Right renal pelvis (tissue), 4 donors: ENCODE data around the gene SLC6A5. TPM values are rescaled to one million over a fixed set of nuclear protein-coding genes. Genes with fewer than 3 reads are reported as not detected.
"Not testable (repeated sequence)": the region's sequence is repeated elsewhere in the genome, so short reads cannot be mapped to it uniquely, and the experiment has no call there.

Experiments
- DNase-seq, 4 donors: peaks; one replicate each; pipeline ENCODE4 v3.0.0-alpha.2; 2013; ENCODE audit warnings: low read depth in 4 of 4, low spot score in 3 of 4, missing footprints in 1 of 4
- polyA plus RNA-seq, 4 donors: library from polyadenylated mRNA; unstranded; fragments of 120-200 nt; gene quantifications; one replicate each; pipeline ENCODE4 v1.2.1, GENCODE V29; 2013; ENCODE audit not compliant: insufficient read length in 4 of 4

The SLC6A5 gene
- under 1 TPM; 0.13 to 0.14 (median 0.13) TPM for polyA plus RNA-seq

GRCh38 chr11:20599221-20600019 is at the start of gene SLC6A5:
Gene SLC6A5, plus strand, starts transcription at chr11:20599608. Its CDS starts 65 bp downstream, at chr11:20599673.
- peak; percentile 63 to 80 (median 68) for DNase-seq

- DNase-seq = no peak
Measured at GRCh38 chr11:20551096-20551495, 48.3 kb upstream of the SLC6A5 start.

GRCh38 chr11:20555783-20556182 is 43.6 kb upstream of the SLC6A5 start:
- DNase-seq = no peak

- DNase-seq = not testable (repeated sequence)
Measured at GRCh38 chr11:20556396-20556795, 43.0 kb upstream of the SLC6A5 start.

DNA sequence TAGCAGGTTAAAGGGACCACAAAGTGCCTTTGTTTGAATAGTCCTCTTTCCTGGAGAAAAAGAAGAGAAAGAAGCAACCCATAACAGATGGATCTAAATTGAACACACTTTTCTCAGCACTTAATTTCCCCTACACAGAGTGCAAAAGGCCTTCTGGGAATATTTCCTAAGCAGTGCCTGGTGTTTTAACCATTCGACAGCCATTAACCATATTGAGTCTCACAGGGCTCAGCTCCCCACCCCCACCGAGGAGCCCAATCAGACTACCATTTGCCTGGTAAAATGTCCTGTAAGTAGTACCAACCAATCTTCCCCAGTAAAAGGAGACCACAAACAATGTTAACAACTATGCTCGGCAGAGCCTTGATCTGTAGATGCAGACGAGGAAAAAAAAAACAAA is 40.7 kb upstream of the SLC6A5 start:
- DNase-seq = no peak

DNA sequence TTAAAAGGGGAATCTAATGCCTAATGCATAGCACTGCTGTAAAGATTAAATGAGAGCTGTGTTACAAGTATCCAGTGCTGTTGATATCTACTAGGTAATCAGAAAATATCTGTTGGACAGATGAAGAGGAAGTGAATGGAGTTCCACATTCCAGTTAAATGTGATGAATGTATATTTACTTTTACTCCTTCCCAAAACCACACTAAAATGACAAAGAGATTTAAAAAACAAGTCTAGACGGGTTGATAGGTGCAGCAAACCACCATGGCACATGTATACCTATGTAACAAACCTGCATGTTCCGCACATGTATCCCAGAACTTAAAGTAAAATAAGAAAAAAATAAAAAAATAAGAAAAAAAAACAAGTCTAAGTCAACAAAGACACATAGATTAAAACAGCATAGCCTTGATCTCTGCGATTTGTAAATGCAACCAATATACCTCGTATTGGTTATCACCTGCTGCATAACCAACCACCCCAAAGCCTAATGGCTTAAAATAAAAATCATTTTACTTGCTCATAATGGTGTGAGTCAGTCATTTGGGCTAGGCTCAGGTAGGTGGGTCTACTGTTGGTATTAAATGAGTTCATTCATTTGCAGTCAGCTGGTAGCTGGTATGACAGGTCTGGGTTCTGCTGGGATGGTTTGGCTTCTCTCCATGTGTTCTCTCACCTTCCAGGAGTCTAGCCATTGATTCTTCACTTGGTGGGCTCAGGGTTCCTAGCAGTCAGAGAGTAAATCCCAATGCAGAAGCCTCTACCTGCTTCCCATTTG is 39.7 kb upstream of the SLC6A5 start:
- DNase-seq = no peak

DNA sequence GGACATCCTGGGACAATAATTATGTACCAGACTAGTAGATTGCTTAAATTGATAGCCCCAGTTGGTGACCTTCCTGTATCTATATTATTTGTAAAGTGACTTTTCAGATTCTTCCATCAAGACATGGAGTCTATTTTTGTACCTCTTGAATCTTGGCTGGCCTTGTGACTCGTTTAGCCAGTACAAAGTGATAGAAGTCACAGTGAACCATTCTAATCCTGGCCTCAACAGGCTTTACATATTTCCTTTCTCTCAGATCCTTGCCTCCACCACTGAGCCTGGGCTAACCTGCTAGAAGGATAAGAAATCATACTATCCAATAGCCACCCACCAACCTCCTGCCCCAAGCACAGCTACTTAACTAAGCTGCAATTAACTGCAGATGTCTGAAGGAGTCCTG is 37.5 kb upstream of the SLC6A5 start:
- no peak for DNase-seq

GRCh38 chr11:20563866-20564265 is 35.5 kb upstream of the SLC6A5 start:
- no peak for DNase-seq

- DNase-seq = no peak
Measured at GRCh38 chr11:20564846-20565635, 34.4 kb upstream of the SLC6A5 start.

GRCh38 chr11:20566115-20566514 is 33.3 kb upstream of the SLC6A5 start:
- DNase-seq = not testable (repeated sequence)

- DNase-seq = no peak
Measured at GRCh38 chr11:20566591-20567434, 32.6 kb upstream of the SLC6A5 start.

DNA sequence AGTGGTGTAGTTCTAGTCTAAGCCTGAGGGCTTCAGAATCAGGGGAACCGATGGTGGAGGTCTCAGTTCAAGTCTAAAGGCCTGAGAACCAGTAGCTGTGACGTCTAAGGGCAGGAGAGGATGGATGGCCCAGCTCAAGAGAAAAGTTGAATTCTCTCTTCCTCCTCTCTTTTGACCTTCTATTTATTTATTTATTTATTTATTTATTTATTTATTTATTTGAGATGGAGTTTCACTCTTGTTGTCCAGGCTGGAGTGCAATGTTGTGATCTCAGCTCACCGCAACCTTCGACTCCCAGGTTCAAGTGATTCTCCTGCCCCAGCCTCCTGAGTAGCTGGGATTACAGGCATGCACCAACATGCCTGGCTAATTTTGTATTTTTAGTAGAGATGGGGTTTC is 19.7 kb upstream of the SLC6A5 start:
- DNase-seq = not testable (repeated sequence)

DNA sequence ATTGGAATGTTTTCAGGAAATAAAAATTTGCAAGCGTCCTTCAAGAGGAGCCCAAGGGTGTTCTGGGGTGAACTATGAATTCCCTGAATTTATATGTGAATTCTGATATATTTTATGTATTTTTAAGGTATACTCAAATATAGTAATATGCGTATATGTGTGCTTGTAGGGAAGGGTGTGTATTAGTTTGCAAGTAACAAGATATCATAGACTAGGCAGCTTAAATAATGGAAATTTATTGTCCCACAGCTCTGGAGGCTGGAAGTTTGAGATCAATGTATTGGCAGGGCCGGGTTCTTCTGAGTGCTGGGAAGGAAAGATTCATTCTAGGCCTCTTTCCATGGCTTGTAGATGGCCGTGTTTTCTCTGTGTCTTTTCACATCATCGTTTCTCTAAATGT is 16.2 kb upstream of the SLC6A5 start:
- DNase-seq = no peak

DNA sequence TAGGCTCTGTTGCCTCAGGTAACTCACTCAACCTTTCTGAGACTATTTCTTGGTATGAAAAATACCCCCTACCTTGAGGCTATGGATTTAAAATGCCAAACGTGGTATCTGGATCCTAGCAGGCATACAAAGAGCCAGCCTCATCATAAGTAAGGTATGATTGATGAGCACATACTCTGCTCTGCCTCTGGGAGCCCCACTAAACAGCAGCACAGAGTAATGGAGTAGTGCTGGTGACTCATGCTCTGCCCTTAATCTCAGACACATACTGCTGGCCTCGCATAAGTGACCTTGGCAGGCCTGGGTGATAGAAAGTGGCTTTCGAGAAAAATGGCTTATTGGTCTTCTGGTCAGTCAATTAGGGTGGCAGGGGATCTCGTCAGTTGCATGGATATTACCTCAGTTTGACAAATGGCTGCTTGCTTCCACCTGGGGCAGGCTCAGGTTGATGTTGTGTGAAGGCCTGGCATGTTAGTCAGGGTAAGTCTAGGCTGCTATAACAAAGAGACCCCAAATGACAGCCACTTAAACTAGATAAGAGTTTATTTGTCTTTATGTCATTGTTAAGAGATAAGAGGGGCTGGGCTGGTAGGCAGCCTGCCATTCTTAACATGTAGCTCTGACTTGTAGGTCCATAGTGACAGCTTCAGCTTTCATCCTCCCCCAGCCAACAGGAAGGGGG is 15.2 kb upstream of the SLC6A5 start:
- no peak for DNase-seq

DNA sequence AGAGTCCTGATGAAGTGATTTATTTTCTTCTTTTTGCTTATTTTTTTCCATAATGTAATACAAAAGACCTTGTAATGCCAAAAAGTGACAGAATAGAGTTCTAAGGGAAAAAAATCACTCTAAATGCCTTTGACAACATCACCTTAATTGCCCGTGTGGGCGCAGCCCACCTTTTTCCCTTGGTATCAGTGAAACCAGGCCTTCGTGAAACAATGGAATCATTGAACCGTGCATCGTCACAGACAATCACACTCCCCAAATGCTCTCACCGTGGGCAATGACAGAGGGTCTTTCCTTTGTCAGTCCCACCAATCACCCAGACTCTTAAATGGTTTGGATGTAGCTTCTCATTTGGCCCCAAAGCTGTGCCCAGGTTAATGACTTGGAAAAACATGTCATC is 9.6 kb upstream of the SLC6A5 start:
- DNase-seq = no peak

DNA sequence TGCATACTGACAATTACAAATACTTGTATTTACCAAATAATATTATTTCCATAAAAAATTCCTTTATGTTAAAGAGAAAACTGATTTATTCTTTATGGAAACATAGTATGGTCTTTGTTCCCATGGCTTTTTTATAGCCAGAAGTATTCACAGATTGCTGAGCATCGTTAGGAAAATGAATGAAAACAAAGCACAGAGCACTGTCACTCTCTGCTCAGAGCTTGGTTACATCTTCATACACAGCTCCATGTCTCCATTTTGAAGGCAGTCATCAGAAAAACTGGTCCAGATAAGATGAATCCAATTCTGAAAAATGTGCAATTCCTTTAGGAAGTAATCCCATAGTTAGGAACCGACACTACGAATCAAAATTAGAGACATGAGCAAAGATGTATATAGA is 9.0 kb upstream of the SLC6A5 start:
- DNase-seq = no peak

- DNase-seq = no peak
Measured at GRCh38 chr11:20592741-20593140, 6.7 kb upstream of the SLC6A5 start.

DNA sequence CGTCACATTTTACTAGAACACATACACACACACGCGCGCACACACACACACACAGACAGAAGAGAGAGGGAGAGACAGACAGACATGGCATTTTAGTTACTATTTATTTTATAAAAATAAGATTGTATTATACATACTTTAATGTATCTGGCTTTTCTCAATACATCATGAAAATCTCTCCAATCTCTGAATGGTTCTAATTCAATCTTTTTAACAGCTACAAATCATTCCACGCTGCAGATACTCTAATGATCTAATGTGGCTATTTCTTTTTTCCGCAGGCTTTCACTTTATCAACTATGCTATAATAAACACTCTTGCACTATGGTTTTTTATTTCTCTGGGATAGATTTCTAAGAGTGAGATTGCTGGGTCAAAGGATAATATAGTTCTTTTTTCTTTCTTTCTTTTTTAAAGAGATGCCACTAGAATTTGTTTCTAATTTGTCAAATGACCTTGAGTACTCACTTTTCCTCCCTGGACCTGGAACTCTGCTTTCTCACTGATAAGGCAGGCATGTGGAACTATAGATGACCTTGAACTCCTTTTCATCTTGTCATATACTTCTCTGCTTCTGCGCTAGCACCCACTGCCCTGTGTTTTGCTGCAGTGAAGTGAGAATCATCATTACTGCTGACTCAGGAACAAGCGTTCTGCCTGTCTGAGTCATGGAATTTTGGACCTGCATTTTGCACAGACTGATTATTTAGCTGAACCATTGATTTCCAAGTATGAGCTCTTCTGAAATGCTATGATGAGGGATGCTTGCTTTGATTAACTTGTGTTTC is 4.9 kb upstream of the SLC6A5 start:
- DNase-seq = no peak

DNA sequence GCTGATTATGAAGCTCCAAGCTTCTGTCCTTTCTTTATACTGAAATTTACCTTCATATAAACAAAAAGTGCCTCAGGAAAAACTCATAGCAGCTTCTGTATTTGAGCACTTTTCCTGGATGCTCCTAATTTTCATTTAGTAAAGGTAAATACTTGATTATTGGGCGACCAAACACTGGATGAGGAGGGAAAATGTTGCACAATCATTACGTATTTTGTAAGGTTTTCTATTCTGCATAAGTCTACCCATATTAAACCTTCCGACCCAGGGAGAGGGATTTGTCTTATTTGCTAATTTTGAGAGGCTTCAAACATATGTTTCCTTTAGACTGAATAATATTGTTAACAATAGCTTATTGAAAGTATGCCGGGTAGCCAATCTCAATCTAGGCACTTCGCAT is 4.3 kb upstream of the SLC6A5 start:
- DNase-seq = no peak
